Activated CD4-positive, alpha-beta T cell treated with anti-CD3 and anti-CD28 coated beads for 4 hours (primary cell): ENCODE measurements around the gene MFNG.
A peak's percentile ranks its signal among the peaks of the same experiment; 100 is the strongest.

ENCODE experiments used
- DNase-seq, 2 donors: peaks; one replicate each; pipeline ENCODE4 v3.0.0-alpha.2; 2020

Gene MFNG

GRCh38 chr22:37443977-37444376 is 42.2 kb downstream of the MFNG start:
- DNase-seq, result no peak

GRCh38 chr22:37443086-37443485 is 43.1 kb downstream of the MFNG start:
- no peak for DNase-seq

- no peak for DNase-seq
These were observed 43.6 kb downstream of the MFNG start for GRCh38 chr22:37442537-37442936.

- no peak for DNase-seq
These were observed 44.0 kb downstream of the MFNG start for GRCh38 chr22:37442135-37442534.

- DNase-seq, result no peak
These were observed 45.3 kb downstream of the MFNG start for GRCh38 chr22:37440875-37441274.

GRCh38 chr22:37439347-37439746 is 46.8 kb downstream of the MFNG start:
- DNase-seq, result no peak

DNA sequence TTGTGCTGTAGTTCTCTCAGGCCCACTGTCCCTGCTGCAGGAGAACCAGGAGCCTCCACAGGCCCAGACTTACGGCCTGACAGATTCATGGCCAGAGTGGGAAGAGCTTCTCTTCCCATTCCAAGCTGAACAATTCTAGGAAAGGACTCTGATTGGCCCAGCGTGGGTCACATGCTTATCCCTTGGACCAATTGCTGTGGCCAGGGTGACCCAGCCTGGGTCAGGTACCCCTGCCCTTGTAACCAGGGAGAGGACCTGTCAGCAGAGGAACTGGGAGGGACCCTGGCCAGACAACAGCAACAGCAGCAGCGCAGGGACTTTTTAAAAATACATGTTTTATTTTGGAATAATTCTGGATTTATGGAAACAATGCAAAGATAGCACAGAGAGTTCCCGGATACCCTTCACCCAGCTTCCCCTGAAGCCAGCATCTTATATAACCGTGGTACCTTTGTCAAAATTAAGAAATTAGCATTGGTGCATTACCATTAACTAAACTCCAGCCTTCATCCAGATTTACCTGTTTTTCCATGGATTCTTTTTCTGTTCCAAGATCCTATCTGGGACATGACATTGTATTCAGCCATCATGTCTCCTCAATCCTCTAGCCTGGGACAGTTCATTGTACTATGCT is 50.1 kb downstream of the MFNG start:
- no peak for DNase-seq

- DNase-seq, result no peak
These were observed 52.4 kb downstream of the MFNG start for GRCh38 chr22:37433786-37434185.

DNA sequence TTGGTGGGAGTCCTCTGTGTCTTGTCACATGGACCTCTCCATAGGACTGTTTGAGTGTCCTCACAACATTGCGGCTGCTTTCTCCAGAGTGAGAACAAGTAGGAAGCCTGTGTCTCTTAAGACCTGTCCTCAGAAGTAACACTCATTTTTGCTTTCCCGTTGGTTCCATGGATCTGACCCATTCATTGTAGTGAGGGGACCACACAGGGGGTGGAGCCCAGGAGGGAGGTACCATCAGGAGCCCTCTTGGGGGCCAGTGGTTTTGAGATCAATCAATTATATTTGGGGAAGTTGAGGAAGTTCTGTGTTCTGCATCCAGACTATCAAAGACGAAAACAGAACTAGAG is 53.5 kb downstream of the MFNG start:
- no peak for DNase-seq

DNA sequence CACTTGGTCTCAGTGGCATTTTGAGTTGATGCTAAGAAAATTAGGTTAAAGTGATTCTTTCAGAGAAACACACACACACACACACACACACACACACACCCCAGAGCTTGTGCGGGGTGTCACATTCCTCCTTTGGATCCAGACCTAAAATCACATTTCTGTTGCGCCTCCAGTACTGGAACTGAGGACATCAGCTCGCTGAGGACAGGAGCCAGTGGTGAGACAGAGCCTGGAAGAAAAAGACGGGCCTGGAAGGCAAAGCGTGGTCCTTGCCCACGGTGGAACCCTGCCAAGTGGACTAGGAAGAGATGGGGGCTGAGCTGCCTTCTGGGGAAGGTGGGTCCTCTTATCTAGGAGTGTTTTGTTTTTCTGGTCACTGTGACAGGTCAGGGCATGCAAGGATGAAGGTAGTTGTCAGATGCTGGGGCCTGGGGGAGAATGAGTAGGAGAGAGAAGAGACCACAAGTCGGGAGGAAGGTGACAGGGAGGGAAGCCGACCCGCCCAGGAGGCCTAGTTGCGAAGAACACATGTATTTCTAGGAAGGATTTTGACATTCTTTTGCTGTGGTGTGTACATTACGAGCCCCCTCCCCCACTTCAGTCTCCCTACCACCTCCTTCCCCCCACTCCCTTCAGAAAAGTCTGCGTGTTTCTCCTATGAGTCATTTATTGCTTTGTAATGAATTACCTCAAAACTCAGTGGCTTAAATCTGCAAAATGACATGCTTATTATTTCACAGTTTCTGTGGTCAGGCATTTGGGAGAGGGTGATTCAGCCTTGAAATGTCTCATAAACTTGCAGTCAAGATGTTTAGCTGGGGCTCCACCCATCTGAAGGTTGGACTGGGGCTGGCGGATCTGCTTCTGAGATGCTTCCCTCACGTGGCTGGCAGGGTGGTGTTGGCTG is 54.1 kb downstream of the MFNG start:
- DNase-seq, result peak; percentile 18 to 22

- no peak for DNase-seq
These were observed 54.8 kb downstream of the MFNG start for GRCh38 chr22:37431366-37431765.

DNA sequence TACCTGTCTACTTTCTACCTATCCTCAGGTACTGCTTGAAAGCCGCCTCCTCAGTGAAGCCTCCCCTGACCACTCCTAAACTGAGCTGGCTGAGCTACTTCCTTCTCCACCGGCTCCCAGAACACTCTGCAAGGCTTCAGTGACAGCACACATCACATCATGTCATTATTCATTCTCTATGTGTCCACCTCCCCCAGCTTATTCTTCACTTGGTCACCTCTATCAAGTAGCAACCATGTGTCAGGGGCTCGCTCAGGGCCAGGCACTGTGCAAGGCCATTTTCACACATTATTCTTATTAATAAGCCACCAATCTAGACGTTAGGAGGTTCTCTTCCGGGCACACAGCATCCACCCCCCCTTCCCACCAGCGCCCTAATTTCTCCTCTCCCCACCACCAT is 55.2 kb downstream of the MFNG start:
- no peak for DNase-seq

GRCh38 chr22:37428649-37429586 is 57.3 kb downstream of the MFNG start:
- DNase-seq, result peak; percentile 49 to 58

- no peak for DNase-seq
These were observed 58.2 kb downstream of the MFNG start for GRCh38 chr22:37427711-37428635.

DNA sequence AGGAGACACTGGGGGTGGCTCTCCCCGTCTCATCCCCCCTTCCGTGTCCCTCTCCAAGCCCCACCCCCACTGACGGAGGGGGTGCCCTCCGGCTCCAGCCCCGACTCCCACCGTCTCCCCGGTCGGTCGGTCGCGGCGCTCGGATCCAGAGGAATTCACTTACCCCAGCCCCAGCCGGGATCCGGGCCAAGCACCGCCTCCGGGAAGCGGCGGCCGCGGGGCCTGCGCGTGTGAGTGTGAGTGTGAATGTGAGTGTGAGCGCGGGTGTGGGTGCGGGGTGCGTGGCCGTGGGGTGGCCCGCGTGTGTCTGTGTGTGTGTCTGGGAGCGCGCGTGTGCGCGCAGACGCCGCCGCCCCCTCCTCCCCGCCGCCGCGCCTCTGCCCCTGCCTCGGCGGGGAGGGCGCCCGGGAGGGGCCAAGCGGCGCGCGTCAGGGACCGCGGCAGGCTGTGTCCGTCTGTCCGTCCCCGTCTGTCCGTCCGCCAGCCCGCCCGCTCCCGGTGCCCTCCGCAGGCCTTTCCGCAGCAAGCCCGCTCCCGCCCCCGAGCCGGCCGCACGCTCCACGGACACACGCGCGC is 59.0 kb downstream of the MFNG start, which contains the start of gene ELFN2:
Gene ELFN2 (minus strand): TSS at position 345 of the 576 bp plus-strand sequence. CDS start 51,945 bp downstream, outside the sequence.
- DNase-seq, result no peak

DNA sequence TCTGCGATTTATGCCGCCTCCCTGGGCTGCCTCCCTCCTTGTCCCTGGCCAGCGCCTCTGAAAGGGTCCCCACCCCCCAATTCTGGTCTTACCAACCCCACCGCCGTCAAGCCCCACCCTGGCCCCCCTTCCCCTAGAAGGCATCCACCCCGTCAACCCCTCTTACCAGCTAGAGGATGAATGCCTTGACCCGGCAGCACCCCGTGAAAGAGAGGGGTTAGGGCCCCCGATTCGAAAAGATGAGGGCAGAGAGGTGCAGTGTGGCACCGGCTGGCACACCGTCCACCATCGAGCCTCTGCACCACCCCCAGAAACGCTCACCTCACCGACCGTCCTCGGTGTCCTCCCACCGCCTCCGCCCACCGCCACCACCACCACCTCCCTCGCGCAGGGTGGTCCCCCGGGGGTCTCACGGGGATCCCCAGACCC is 59.5 kb downstream of the MFNG start:
- no peak for DNase-seq

DNA sequence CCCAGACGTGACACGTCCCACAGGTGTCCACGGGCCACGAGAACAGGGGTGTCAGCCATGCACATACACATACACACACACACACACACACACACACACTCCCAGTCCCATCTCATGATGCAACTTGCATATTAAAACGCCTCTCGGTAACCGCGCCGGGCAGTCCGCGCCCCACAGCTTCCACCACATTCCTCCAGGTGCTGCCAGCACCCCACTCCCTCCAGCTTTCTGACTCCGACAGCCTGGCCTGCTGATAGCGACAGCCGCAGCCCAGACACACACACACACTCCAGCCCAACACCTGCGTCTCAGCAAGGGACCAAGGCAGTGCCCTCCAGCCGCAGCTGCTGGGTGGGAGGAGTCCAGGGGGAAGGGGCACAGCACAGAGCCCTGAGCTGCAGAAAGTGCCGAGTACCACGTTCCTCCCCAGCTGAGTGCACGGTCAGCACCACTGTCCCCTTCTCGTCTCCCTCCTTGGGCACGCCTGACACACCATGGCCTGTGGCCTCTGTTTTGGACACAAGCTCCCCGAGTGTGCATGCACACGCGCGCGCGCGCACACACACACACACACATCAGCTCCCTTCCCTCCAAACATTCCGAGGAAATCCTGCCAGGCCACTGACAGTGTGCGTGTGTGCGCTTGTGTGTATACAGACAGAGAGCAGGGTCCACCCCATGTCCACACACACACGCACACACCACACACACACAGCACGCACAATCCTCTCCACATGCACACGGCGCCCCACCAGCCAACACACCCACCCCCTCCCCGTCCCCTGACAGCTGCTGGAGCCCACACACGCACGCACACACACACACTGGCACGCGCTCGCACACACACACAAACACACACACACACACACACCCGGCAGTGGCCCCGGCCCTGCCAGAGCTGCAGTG is 60.1 kb downstream of the MFNG start:
- no peak for DNase-seq

GRCh38 chr22:37425369-37425768 is 60.8 kb downstream of the MFNG start:
- DNase-seq, result no peak

- no peak for DNase-seq
These were observed 62.9 kb downstream of the MFNG start for GRCh38 chr22:37423283-37423682.

GRCh38 chr22:37421468-37421877 is 64.7 kb downstream of the MFNG start:
- no peak for DNase-seq
